OCI-LY7 (cell line): ENCODE results near the gene RGL1. TPM values are rescaled to one million over a fixed set of nuclear protein-coding genes. Genes with fewer than 3 reads are reported as not detected.

Experiments used
- BruUV-seq: library from RNA; stranded (reverse); fragments of 400-500 nt; replicated peaks from 2 replicates; lab custom pipeline; 2021; lab: Mats Ljungman, UMichigan
- CTCF ChIA-PET: fragments of 300-600 bp; sonication (Branson Sonifier 250); formaldehyde crosslinking; loops from one replicate; lab custom pipeline; 2022; ENCODE audit warnings: antibody characterized with exemption; ENCODE audit not compliant: unreplicated experiment; lab: Charles Lee
- POLR2A ChIA-PET: fragments of 300-600 bp; sonication (Branson Sonifier 250); formaldehyde crosslinking; loops from one replicate; lab custom pipeline; 2022; ENCODE audit warnings: antibody characterized with exemption; lab: Charles Lee
- DNase-seq: peaks from one replicate; pipeline ENCODE4 v3.0.0-alpha.2; 2015; ENCODE audit warnings: low spot score
- H2AFZ ChIP-seq: fragments of 200-600 bp; sonication (generic), shearing (Covaris generic); 2 replicates; pipeline ENCODE4 v1.6.1; 2014; ENCODE audit warnings: mild to moderate bottlenecking, antibody characterized with exemption, low read length, moderate library complexity
- H3K27ac ChIP-seq: fragments of 200-600 bp; sonication (generic); 2 replicates; pipeline ENCODE4 v1.5.1; 2014; ENCODE audit warnings: mixed run types, low read depth, mild to moderate bottlenecking, moderate library complexity, low read length, inconsistent platforms; ENCODE audit not compliant: poor library complexity, severe bottlenecking
- H3K36me3 ChIP-seq: fragments of 200-600 bp; sonication (generic); 2 replicates; pipeline ENCODE4 v1.6.1; 2014; ENCODE audit warnings: mild to moderate bottlenecking, antibody characterized with exemption, low read length, moderate library complexity, mixed read lengths; ENCODE audit not compliant: insufficient read depth
- H3K4me1 ChIP-seq: fragments of 200-600 bp; sonication (generic); 2 replicates; pipeline ENCODE4 v1.5.1; 2014; ENCODE audit warnings: mild to moderate bottlenecking, low read length; ENCODE audit not compliant: insufficient read depth, poor library complexity, severe bottlenecking
- H3K4me2 ChIP-seq: fragments of 200-600 bp; sonication (generic); 2 replicates; pipeline ENCODE4 v1.6.1; 2014; ENCODE audit warnings: mild to moderate bottlenecking, low read length
- H3K4me3 ChIP-seq: fragments of 200-600 bp; sonication (generic); 2 replicates; pipeline ENCODE4 v1.5.1; 2014; ENCODE audit warnings: mild to moderate bottlenecking, low read depth, low read length; ENCODE audit not compliant: poor library complexity, severe bottlenecking
- H3K79me2 ChIP-seq: fragments of 200-600 bp; sonication (generic); 2 replicates; pipeline ENCODE4 v1.6.1; 2016; ENCODE audit warnings: low read depth, mild to moderate bottlenecking, low read length, moderate library complexity, mixed read lengths; ENCODE audit not compliant: insufficient read depth
- H3K9me2 ChIP-seq: fragments of 200-600 bp; sonication (generic); 2 replicates; pipeline ENCODE4 v1.6.1; 2016; ENCODE audit warnings: mild to moderate bottlenecking, low read length, mixed read lengths; ENCODE audit not compliant: insufficient read depth
- H3K9me3 ChIP-seq: fragments of 200-600 bp; sonication (generic); 2 replicates; pipeline ENCODE4 v1.6.1; 2014; ENCODE audit warnings: mild to moderate bottlenecking, mixed run types, low read length, mixed read lengths
- H4K20me1 ChIP-seq: fragments of 200-600 bp; sonication (generic); 2 replicates; pipeline ENCODE4 v1.6.1; 2014; ENCODE audit warnings: mild to moderate bottlenecking, antibody characterized with exemption, low read length, moderate library complexity, mixed read lengths; ENCODE audit not compliant: insufficient read depth
- CTCF ChIP-seq: fragments of 200-600 bp; sonication (generic); conservative IDR thresholded peaks from 2 replicates; pipeline ENCODE4 v1.5.1; 2014; ENCODE audit warnings: mild to moderate bottlenecking, antibody characterized with exemption, low read length, moderate library complexity, mixed read lengths
- EZH2phosphoT487 ChIP-seq: fragments of 200-600 bp; sonication (generic); IDR thresholded peaks from 2 replicates; pipeline ENCODE4 v1.6.1; 2018; ENCODE audit warnings: low read depth, borderline replicate concordance, mild to moderate bottlenecking, mixed run types, antibody characterized with exemption, low read length, moderate library complexity, mixed read lengths
- intact Hi-C: fragments of 100-400 bp; cut with micrococcal nuclease; formaldehyde crosslinking; loops from one replicate; pipeline ENCODE4 v1.10.0; 2022; ENCODE audit not compliant: unreplicated experiment
- total RNA-seq, 2 experiments: library from RNA; depleted of rRNA in 1 of 2; stranded (reverse); fragments of >200 nt in 1 of 2; shearing (Covaris generic) in 1 of 2; gene quantifications; 2 replicates each; pipeline ENCODE4 v1.2.3, GENCODE V29; 2014 to 2022

The RGL1 gene
- total RNA-seq, 2 experiments from 2014 or later: 0.32 to 0.35 TPM

GRCh38 chr1:183841950-183842794 is 37.3 kb downstream of the RGL1 start:
- Histone ChIP-seq H3K9me2 (no peaks in the 10 kb centered on the region), H3K79me2 (no peaks in the 10 kb centered on the region), H3K4me3 (no peak overlapping the region), H4K20me1 (no peaks in the 10 kb centered on the region), H3K27ac (no peak overlapping the region), H3K4me2 (no peak overlapping the region), H3K4me1 (no peaks in the 10 kb centered on the region), H2AFZ (no peak overlapping the region), H3K9me3 (no peaks in the 10 kb centered on the region), H3K36me3 (no peaks in the 10 kb centered on the region)
- no peak for DNase-seq
- POLR2A ChIA-PET: interaction anchor here (0.5 to 1.1 kb wide), 2 partner anchors 19 to 1327 kb away, joined by 3 read pairs; no protein-coding TSS in a partner anchor
- no TSS peak for BruUV-seq
- TF ChIP-seq CTCF: no peak
- no peak for TF ChIP-seq EZH2phosphoT487
- intact Hi-C loops: no loop called here
- CTCF ChIA-PET: no interaction called here

GRCh38 chr1:183842795-183843144 is 37.9 kb downstream of the RGL1 start:
- H3K9me3 ChIP-seq: no peaks in the 10 kb centered on the region
- DNase-seq: no peak
- no peak overlapping the region for H3K4me3 ChIP-seq
- H3K4me2 ChIP-seq: no peak overlapping the region
- no peaks in the 10 kb centered on the region for H3K79me2 ChIP-seq
- H3K27ac ChIP-seq: no peak overlapping the region
- ChIA-PET POLR2A (no interaction called here), CTCF (no interaction called here)
- H2AFZ ChIP-seq: no peak overlapping the region
- no peak for TF ChIP-seq EZH2phosphoT487
- TF ChIP-seq CTCF: no peak
- intact Hi-C loops: no loop called here
- no peaks in the 10 kb centered on the region for H3K4me1 ChIP-seq
- no peaks in the 10 kb centered on the region for H4K20me1 ChIP-seq
- no TSS peak for BruUV-seq
- no peaks in the 10 kb centered on the region for H3K9me2 ChIP-seq
- no peaks in the 10 kb centered on the region for H3K36me3 ChIP-seq

GRCh38 chr1:183844806-183845205 is 39.9 kb downstream of the RGL1 start:
- no peaks in the 10 kb centered on the region for H3K36me3 ChIP-seq
- H3K4me3 ChIP-seq: no peak overlapping the region
- CTCF ChIA-PET: no interaction called here
- DNase-seq: no peak
- no peak for TF ChIP-seq CTCF
- no peak for TF ChIP-seq EZH2phosphoT487
- POLR2A ChIA-PET: interaction anchor here (1.2 kb wide), 1 partner anchor 17 kb away, joined by 4 read pairs; no protein-coding TSS in a partner anchor
- no peak overlapping the region for H3K4me2 ChIP-seq
- H2AFZ ChIP-seq: no peak overlapping the region
- no peaks in the 10 kb centered on the region for H4K20me1 ChIP-seq
- no peaks in the 10 kb centered on the region for H3K4me1 ChIP-seq
- H3K9me2 ChIP-seq: no peaks in the 10 kb centered on the region
- BruUV-seq: no TSS peak
- intact Hi-C loops: no loop called here
- H3K9me3 ChIP-seq: no peaks in the 10 kb centered on the region
- no peaks in the 10 kb centered on the region for H3K79me2 ChIP-seq
- H3K27ac ChIP-seq: no peak overlapping the region
